Measurements from ENCODE around the gene CDKAL1.

Gene CDKAL1

DNA sequence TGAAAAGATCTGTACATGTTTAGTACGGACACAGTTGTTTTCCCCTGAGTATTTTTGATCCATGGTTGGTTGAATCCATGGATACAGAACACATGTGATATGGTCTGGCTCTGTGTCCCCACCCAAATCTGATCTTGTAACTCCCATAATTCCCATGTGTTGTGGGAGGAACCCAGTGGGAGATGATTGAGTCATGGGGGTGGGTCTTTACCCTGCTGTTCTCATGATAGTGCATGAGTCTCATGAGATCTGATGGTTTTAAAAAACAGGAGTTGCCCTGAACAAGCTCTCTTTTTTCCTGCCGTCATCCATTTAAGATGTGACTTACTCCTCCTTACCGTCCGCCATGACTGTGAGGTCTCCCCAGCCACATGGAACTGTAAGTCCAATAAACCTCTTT lies 139.2 kb downstream of the CDKAL1 start:
- Histone ChIP-seq H3K9me3 (ENCODE audit: control insufficient read depth, insufficient read depth, low read length) (no peaks in the 10 kb centered on the region), H3K36me3 (ENCODE audit: insufficient read depth, low read length) (no peaks in the 10 kb centered on the region), H3K9ac (ENCODE audit: low read depth, low read length) (no peak overlapping the region), H3K4me1 (ENCODE audit: insufficient read depth, low read length) (no peaks in the 10 kb centered on the region)

DNA sequence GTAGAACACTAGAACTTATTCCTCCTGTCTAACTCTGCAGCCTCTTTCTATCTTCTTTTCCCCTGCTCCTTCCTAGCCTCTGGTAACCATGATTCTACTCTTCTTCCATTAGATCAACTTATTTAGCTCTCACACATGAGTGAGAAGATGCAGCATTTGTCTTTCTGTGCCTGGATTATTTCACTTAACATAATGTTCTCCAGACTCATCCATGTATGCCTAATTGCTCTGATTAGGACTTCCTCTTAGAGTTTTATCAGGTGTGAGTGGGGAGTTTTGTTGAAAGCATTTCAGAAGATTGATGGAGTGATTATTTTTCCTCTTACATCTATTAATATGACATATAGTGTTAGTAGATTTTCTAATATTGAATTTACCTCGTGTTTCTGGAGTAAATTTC lies 140.4 kb downstream of the CDKAL1 start:
- no peak overlapping the region for H3K9ac ChIP-seq (ENCODE audit: low read depth, low read length)
- no peaks in the 10 kb centered on the region for H3K9me3 ChIP-seq (ENCODE audit: control insufficient read depth, insufficient read depth, low read length)
- H3K36me3 ChIP-seq (ENCODE audit: insufficient read depth, low read length), result no peaks in the 10 kb centered on the region
- H3K4me1 ChIP-seq (ENCODE audit: insufficient read depth, low read length), result no peaks in the 10 kb centered on the region

DNA sequence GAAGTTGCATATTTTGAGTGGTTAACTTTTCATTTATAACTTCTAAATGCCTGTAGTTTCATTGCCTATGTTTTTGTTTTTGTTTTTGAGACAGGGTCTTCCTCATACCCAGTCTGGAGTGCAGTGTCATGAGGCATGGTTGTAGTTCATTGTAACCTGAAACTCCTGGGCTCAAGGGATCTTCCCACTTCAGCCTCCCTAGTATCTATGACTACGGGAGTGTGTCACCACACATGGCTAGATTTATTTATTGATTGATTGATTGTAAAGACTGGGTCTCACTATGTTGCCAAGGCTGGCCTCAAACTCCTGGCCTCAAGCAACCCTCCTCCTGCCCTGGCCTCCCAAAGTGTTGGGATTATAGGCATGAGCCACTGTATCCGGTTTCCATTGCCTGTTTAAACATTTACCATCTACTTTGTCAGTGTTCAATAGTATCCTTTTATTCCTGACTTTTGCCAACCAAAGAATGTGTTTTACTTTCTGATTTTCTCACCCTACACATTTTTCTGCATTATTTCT lies 144.6 kb downstream of the CDKAL1 start:
- H3K4me1 ChIP-seq (ENCODE audit: insufficient read depth, low read length), result no peaks in the 10 kb centered on the region
- H3K9ac ChIP-seq (ENCODE audit: low read depth, low read length), result no peak overlapping the region
- H3K36me3 ChIP-seq (ENCODE audit: insufficient read depth, low read length), result no peaks in the 10 kb centered on the region
- H3K9me3 ChIP-seq (ENCODE audit: control insufficient read depth, insufficient read depth, low read length), result no peaks in the 10 kb centered on the region

DNA sequence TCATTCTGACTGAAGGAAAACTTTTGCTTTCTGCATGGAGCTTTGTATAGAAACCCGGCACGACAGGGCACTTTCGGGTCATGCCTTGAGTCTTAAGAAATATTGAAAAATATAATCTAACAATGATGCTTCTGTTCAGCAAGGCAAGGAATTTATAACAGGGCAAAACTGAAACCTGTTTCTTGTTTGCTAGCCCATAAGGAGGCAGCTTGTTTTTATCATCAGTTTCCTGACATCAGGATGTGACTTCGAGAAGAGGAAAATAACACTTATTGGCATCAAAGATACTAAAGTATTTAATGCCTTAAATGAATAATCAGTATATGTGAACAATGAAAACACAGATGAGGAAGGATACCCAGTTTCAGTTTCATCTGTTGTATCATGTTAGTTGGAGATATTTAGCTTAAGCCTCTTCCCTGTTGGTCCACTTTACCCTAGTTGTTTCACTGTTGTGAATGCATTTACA lies 146.5 kb downstream of the CDKAL1 start:
- Histone ChIP-seq H3K9me3 (ENCODE audit: control insufficient read depth, insufficient read depth, low read length) (no peaks in the 10 kb centered on the region), H3K4me1 (ENCODE audit: insufficient read depth, low read length) (no peaks in the 10 kb centered on the region), H3K9ac (ENCODE audit: low read depth, low read length) (no peak overlapping the region), H3K36me3 (ENCODE audit: insufficient read depth, low read length) (no peaks in the 10 kb centered on the region)

DNA sequence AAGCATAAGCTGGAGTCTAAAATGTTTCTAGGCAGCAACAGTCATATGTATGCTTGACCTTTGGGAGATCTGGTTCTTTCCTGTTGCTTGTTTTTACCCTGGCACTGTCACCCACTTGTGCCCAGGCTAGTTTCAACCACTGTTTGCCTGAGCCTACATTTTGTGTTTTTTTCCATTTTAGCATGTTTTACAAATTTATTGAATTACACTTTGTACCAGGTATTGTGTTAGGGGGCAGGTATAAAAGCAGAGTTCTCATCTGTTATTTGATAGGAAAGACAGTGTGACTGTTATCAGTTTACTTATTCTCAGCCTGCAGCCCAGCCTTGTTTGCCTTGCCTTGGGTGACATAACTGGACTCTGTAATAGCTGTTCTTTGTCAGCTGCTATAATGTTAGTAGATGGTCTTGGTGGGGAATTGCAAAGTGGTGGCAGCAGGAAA lies 147.0 kb downstream of the CDKAL1 start:
- Histone ChIP-seq H3K9ac (ENCODE audit: low read depth, low read length) (no peak overlapping the region), H3K4me1 (ENCODE audit: insufficient read depth, low read length) (no peaks in the 10 kb centered on the region), H3K36me3 (ENCODE audit: insufficient read depth, low read length) (no peaks in the 10 kb centered on the region), H3K9me3 (ENCODE audit: control insufficient read depth, insufficient read depth, low read length) (no peaks in the 10 kb centered on the region)

DNA sequence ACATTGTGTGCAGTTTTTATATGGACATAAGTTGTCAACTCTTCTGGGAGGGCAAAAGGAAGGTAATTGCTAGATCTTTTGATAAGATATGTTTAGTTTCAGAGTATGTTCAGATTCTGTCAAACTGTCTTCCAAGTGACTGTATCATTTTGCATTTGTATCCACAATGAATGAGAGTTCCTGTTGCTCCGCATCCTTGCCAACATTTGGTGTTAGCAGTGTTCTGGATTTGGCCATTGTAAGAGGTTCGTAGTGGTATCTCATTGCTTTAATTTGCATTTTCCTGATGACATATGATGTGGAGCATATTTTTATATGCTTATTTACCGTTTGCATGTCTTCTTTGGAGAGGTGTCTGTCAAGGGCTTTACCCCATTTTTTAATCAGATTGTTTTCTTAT lies 150.2 kb downstream of the CDKAL1 start:
- Histone ChIP-seq H3K9me3 (ENCODE audit: control insufficient read depth, insufficient read depth, low read length) (no peaks in the 10 kb centered on the region), H3K36me3 (ENCODE audit: insufficient read depth, low read length) (no peaks in the 10 kb centered on the region), H3K9ac (ENCODE audit: low read depth, low read length) (no peak overlapping the region), H3K4me1 (ENCODE audit: insufficient read depth, low read length) (peaks cover 16% of the 10 kb centered on the region)

DNA sequence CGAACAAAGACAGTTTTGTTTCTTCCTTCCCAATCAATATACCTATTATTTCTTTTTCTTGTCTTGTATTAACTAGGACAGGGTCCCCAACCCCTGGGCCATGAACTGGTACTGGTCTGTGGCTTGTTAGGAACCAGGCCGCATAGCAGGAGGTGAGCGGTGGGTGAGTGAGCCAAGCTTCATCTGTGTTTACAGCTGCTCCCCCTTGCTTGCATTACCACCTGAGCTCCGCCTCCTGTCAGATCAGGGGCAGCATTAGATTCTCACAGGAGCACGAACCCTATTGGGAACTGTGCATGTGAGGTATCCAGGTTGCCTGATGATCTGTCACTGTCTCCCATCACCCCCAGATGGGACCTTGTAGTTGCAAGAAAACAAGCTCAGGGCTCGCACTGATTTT lies 151.9 kb downstream of the CDKAL1 start:
- H3K9me3 ChIP-seq (ENCODE audit: control insufficient read depth, insufficient read depth, low read length), result no peaks in the 10 kb centered on the region
- H3K9ac ChIP-seq (ENCODE audit: low read depth, low read length), result no peak overlapping the region
- peaks cover 16% of the 10 kb centered on the region for H3K4me1 ChIP-seq (ENCODE audit: insufficient read depth, low read length)
- H3K36me3 ChIP-seq (ENCODE audit: insufficient read depth, low read length), result no peaks in the 10 kb centered on the region

GRCh38 chr6:20687494-20687893 lies 153.2 kb downstream of the CDKAL1 start:
- no peaks in the 10 kb centered on the region for H3K36me3 ChIP-seq (ENCODE audit: insufficient read depth, low read length)
- no peak overlapping the region for H3K9ac ChIP-seq (ENCODE audit: low read depth, low read length)
- no peaks in the 10 kb centered on the region for H3K9me3 ChIP-seq (ENCODE audit: control insufficient read depth, insufficient read depth, low read length)
- peaks cover 16% of the 10 kb centered on the region for H3K4me1 ChIP-seq (ENCODE audit: insufficient read depth, low read length)

GRCh38 chr6:20688710-20689500 lies 154.6 kb downstream of the CDKAL1 start:
- Histone ChIP-seq H3K36me3 (ENCODE audit: insufficient read depth, low read length) (no peaks in the 10 kb centered on the region), H3K9ac (ENCODE audit: low read depth, low read length) (no peak overlapping the region), H3K9me3 (ENCODE audit: control insufficient read depth, insufficient read depth, low read length) (no peaks in the 10 kb centered on the region), H3K4me1 (ENCODE audit: insufficient read depth, low read length) (peaks cover 16% of the 10 kb centered on the region)

GRCh38 chr6:20691185-20691584 lies 156.9 kb downstream of the CDKAL1 start:
- Histone ChIP-seq H3K4me1 (ENCODE audit: insufficient read depth, low read length) (peaks cover 20% of the 10 kb centered on the region), H3K9me3 (ENCODE audit: control insufficient read depth, insufficient read depth, low read length) (no peaks in the 10 kb centered on the region), H3K36me3 (ENCODE audit: insufficient read depth, low read length) (no peaks in the 10 kb centered on the region), H3K9ac (ENCODE audit: low read depth, low read length) (no peak overlapping the region)

- Histone ChIP-seq H3K4me1 (ENCODE audit: insufficient read depth, low read length) (peaks cover 22% of the 10 kb centered on the region), H3K9me3 (ENCODE audit: control insufficient read depth, insufficient read depth, low read length) (no peaks in the 10 kb centered on the region), H3K36me3 (ENCODE audit: insufficient read depth, low read length) (no peaks in the 10 kb centered on the region), H3K9ac (ENCODE audit: low read depth, low read length) (no peak overlapping the region)
Observed at GRCh38 chr6:20692023-20692422, 157.8 kb downstream of the CDKAL1 start.

- H3K4me1 ChIP-seq (ENCODE audit: insufficient read depth, low read length), result peaks cover 13% of the 10 kb centered on the region
Observed at GRCh38 chr6:20693466-20694063, 159.3 kb downstream of the CDKAL1 start.

GRCh38 chr6:20696676-20697075 lies 162.4 kb downstream of the CDKAL1 start:
- Histone ChIP-seq H3K9me3 (ENCODE audit: control insufficient read depth, insufficient read depth, low read length) (no peaks in the 10 kb centered on the region), H3K36me3 (ENCODE audit: insufficient read depth, low read length) (no peaks in the 10 kb centered on the region), H3K9ac (ENCODE audit: low read depth, low read length) (no peak overlapping the region), H3K4me1 (ENCODE audit: insufficient read depth, low read length) (peaks cover 14% of the 10 kb centered on the region; the same call in 1 of the 2 replicates)

More at GRCh38 chr6:20693466-20694063, 159.3 kb downstream of the CDKAL1 start:
- Histone ChIP-seq H3K9ac (ENCODE audit: low read depth, low read length) (no peak overlapping the region), H3K36me3 (ENCODE audit: insufficient read depth, low read length) (no peaks in the 10 kb centered on the region), H3K9me3 (ENCODE audit: control insufficient read depth, insufficient read depth, low read length) (no peaks in the 10 kb centered on the region)

DNA sequence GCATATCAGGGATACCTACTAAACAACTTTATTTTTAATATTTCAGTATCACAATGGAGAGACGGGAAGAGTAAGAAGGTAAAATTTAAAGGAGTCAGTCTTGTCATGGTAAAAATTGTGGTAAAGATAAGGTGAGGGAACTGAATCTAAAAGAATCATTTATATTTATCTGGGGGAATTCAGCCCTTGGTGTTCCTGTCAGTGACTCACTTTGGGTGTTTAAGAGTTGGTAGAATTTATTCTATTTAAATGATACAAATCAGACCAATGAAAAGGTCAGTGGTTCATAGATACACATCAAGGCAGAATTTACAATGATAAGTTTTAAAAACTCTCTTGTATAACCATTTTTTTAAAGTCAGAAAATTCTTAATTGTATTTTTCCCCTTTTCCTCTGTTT lies 164.4 kb downstream of the CDKAL1 start:
- no peak overlapping the region for H3K9ac ChIP-seq (ENCODE audit: low read depth, low read length)
- H3K9me3 ChIP-seq (ENCODE audit: control insufficient read depth, insufficient read depth, low read length), result no peaks in the 10 kb centered on the region
- no peaks in the 10 kb centered on the region for H3K36me3 ChIP-seq (ENCODE audit: insufficient read depth, low read length)
- peaks cover 14% of the 10 kb centered on the region; the same call in 1 of the 2 replicates for H3K4me1 ChIP-seq (ENCODE audit: insufficient read depth, low read length)

- no peaks in the 10 kb centered on the region for H3K36me3 ChIP-seq (ENCODE audit: insufficient read depth, low read length)
- peaks cover 17% of the 10 kb centered on the region; the same call in 1 of the 2 replicates for H3K4me1 ChIP-seq (ENCODE audit: insufficient read depth, low read length)
- H3K9ac ChIP-seq (ENCODE audit: low read depth, low read length), result no peak overlapping the region
- H3K9me3 ChIP-seq (ENCODE audit: control insufficient read depth, insufficient read depth, low read length), result no peaks in the 10 kb centered on the region
Observed at GRCh38 chr6:20699402-20699801, 165.1 kb downstream of the CDKAL1 start.
